Measurements from ENCODE around the gene ATP6V1F. TPM values are rescaled to one million over a fixed set of nuclear protein-coding genes. Genes with fewer than 3 reads are reported as not detected.

ATP6V1F gene
- total RNA-seq, 1 experiment from 2014 or later = 169 TPM

DNA sequence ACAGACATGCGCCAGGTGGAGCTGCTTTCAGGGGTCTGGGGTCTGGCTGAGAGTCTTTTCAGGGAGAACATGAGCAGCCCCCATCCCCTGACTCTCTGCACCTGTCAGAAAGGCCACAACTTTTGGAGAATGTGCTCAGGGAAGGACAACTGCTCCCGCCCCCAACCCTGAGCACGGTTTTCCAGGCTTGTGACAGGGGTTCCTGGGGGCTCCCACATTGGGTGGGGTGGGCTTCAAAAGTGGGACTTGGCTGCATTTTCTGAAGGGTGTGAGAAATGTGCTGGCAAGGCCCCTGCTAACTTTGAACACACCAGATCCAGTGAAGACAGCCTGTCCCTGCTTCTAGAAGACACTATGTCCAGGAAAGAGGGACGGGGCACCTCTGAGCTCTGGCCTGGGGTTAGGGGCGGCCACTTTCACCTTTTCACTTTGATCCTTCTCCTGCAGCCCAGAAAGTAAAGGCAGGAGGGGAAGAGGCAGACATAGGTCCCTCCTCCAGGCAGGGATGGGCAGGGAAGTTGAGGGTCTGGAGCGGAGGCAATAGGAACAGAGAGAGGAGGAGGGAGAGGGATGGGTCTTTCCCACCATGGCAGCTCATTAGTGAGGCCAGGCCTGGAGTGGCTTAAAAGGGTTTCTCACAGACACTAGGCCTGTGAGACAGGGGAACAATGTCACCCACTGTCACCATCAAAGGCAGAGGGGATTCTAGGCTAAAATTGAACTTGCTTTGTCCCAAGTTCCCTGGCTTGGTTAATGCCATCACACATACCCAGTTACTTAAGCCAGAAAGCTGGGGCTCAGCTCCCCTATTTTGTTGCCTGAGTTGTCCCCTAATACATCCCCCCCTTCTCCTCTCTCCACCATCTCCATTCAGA lies 46.3 kb downstream of the ATP6V1F start:
- no peaks in the 10 kb centered on the region for H3K9me2 ChIP-seq (ENCODE audit: insufficient read depth)
- TF ChIP-seq, protein P1, sequence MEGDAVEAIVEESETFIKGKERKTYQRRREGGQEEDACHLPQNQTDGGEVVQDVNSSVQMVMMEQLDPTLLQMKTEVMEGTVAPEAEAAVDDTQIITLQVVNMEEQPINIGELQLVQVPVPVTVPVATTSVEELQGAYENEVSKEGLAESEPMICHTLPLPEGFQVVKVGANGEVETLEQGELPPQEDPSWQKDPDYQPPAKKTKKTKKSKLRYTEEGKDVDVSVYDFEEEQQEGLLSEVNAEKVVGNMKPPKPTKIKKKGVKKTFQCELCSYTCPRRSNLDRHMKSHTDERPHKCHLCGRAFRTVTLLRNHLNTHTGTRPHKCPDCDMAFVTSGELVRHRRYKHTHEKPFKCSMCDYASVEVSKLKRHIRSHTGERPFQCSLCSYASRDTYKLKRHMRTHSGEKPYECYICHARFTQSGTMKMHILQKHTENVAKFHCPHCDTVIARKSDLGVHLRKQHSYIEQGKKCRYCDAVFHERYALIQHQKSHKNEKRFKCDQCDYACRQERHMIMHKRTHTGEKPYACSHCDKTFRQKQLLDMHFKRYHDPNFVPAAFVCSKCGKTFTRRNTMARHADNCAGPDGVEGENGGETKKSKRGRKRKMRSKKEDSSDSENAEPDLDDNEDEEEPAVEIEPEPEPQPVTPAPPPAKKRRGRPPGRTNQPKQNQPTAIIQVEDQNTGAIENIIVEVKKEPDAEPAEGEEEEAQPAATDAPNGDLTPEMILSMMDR (conservative IDR thresholded peaks at IDR 0.05) = no peak
- no peak for TF ChIP-seq EZH2 (IDR thresholded peaks at IDR 0.05; ENCODE audit: low read depth)
- H3K27ac ChIP-seq = no peak overlapping the region
- H3K79me2 ChIP-seq (ENCODE audit: low read depth) = no peaks in the 10 kb centered on the region
- no peak overlapping the region for H3K4me3 ChIP-seq
- CTCF ChIA-PET = no interaction called here
- no peak overlapping the region for H2AFZ ChIP-seq
- POLR2A ChIA-PET (ENCODE audit: unreplicated experiment) = no interaction called here
- no peaks in the 10 kb centered on the region for H3K9me3 ChIP-seq (ENCODE audit: insufficient read depth, low read depth)
- H3K36me3 ChIP-seq (ENCODE audit: low read depth) = no peaks in the 10 kb centered on the region
- no peaks in the 10 kb centered on the region for H3F3A ChIP-seq (ENCODE audit: insufficient read depth, low read depth)
- H3K27me3 ChIP-seq (ENCODE audit: insufficient read depth, low read depth) = 0 out of 2 replicates have a peak, but pooled peaks cover 2% of the 10 kb centered on the region
- BruUV-seq (replicated peaks) = no TSS peak
- intact Hi-C loops (cut with micrococcal nuclease; ENCODE audit: unreplicated experiment) = no loop called here
- H3K4me1 ChIP-seq (replicated peaks; ENCODE audit: insufficient read depth) = peaks cover 6% of the 10 kb centered on the region
- no peak for DNase-seq
- H4K20me1 ChIP-seq (ENCODE audit: insufficient read depth) = no peaks in the 10 kb centered on the region
- H3K4me2 ChIP-seq = no peak overlapping the region

DNA sequence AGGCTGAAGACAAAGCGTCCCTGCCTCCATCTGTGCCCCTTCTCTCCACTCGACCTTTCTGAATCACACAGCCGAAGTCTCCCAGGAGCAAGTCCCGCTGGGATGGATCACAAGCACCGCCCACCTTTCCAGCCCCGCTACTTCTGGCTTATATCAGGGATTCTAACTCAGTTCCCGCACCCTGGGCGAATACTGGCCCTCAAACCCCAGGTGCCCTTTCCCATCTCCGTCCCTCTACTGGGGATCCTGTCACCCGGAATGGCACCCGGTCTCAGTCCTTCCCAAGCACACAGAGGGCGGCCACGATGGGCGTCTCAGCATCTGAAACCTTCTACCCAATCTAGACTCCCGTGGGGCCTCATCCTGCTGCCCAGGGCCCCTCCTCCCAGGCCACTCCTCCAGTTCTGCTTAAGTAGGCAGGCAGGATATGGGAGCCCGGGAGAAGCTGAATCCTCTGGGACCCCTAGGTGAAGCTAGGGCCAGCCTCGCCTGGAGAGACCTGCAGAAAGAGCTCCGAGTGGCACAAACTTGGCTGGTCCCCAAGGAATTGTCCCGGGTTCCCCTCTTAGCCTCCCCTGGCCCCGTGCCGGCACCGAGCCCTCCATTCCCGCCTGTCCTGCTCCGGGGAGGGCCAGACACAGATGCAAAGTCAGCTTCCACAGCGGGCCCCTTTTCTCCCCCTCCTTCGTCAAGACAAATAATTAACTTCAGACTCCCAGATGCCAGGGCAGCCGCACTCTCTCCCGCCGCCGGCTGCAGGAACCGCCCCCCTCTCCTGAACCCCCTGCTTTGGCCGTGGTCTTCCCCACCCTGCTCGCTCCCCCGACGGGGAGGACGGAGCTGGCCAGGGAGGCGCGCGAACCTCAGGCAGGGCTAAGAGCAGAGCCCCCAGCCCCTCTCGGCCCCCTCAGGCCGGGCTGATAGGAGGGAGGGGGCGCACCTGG lies 47.2 kb downstream of the ATP6V1F start:
- peaks cover 10% of the 10 kb centered on the region for H3K27me3 ChIP-seq (ENCODE audit: insufficient read depth, low read depth)
- no peaks in the 10 kb centered on the region for H3K36me3 ChIP-seq (ENCODE audit: low read depth)
- no peaks in the 10 kb centered on the region for H3F3A ChIP-seq (ENCODE audit: insufficient read depth, low read depth)
- intact Hi-C loops (cut with micrococcal nuclease; ENCODE audit: unreplicated experiment) = no loop called here
- ChIA-PET POLR2A (ENCODE audit: unreplicated experiment) (no interaction called here), CTCF (no interaction called here)
- H3K79me2 ChIP-seq (ENCODE audit: low read depth) = no peaks in the 10 kb centered on the region
- no peaks in the 10 kb centered on the region for H3K9me3 ChIP-seq (ENCODE audit: insufficient read depth, low read depth)
- H4K20me1 ChIP-seq (ENCODE audit: insufficient read depth) = no peaks in the 10 kb centered on the region
- DNase-seq = no peak
- no peak overlapping the region for H3K4me3 ChIP-seq
- no peak overlapping the region for H2AFZ ChIP-seq
- no peak for TF ChIP-seq EZH2 (IDR thresholded peaks at IDR 0.05; ENCODE audit: low read depth)
- TF ChIP-seq, protein P1 (conservative IDR thresholded peaks at IDR 0.05) = no peak
- no peak overlapping the region for H3K27ac ChIP-seq
- no peaks in the 10 kb centered on the region for H3K9me2 ChIP-seq (ENCODE audit: insufficient read depth)
- no peaks in the 10 kb centered on the region for H3K4me1 ChIP-seq (replicated peaks; ENCODE audit: insufficient read depth)
- H3K4me2 ChIP-seq = no peak overlapping the region
- BruUV-seq (replicated peaks) = no TSS peak

DNA sequence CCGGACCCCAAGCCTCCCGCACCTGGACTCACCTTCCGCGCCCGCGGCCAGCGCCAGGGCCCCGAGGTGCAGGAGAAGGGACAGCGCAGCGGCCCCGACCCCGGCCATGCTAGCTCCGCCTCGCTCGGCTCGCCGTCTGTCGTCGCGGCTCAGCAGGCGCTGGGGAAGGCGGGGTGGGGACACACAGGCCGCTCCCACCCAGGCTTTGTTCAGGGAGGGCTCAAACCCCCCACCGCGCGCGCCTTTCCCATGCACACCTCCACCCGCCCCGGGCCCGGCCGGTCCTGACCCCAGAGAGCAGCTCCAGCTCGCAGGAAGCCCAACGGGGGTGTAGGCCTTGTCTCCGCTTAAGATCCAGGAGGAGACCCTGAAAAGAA lies 47.9 kb downstream of the ATP6V1F start, which contains the start of gene KCP:
Gene KCP (minus strand): TSS at position 141 of the 377 bp plus-strand sequence. CDS start 33 bp downstream, at position 108.
- H3K27me3 ChIP-seq (ENCODE audit: insufficient read depth, low read depth) = peaks cover 10% of the 10 kb centered on the region
- no peaks in the 10 kb centered on the region for H4K20me1 ChIP-seq (ENCODE audit: insufficient read depth)
- H3K4me1 ChIP-seq (replicated peaks; ENCODE audit: insufficient read depth) = no peaks in the 10 kb centered on the region
- no peaks in the 10 kb centered on the region for H3K36me3 ChIP-seq (ENCODE audit: low read depth)
- no peaks in the 10 kb centered on the region for H3K9me3 ChIP-seq (ENCODE audit: insufficient read depth, low read depth)
- DNase-seq = no peak
- H3K9me2 ChIP-seq (ENCODE audit: insufficient read depth) = no peaks in the 10 kb centered on the region
- H3K27ac ChIP-seq = no peak within 1 kb of the TSS
- H2AFZ ChIP-seq = no peak within 1 kb of the TSS
- BruUV-seq (replicated peaks) = no TSS peak
- CTCF ChIA-PET = no interaction called here
- intact Hi-C loops (cut with micrococcal nuclease; ENCODE audit: unreplicated experiment) = no loop called here
- no peaks in the 10 kb centered on the region for H3F3A ChIP-seq (ENCODE audit: insufficient read depth, low read depth)
- H3K4me2 ChIP-seq = no peak within 1 kb of the TSS
- POLR2A ChIA-PET (ENCODE audit: unreplicated experiment) = interaction anchor here (0.5 kb wide), 1 partner anchor 17 kb away, joined by 6 read pairs; no protein-coding TSS in a partner anchor
- no peaks in the 10 kb centered on the region for H3K79me2 ChIP-seq (ENCODE audit: low read depth)
- H3K4me3 ChIP-seq = no peak within 1 kb of the TSS
- TF ChIP-seq, protein P1 (conservative IDR thresholded peaks at IDR 0.05) = no peak
- TF ChIP-seq EZH2 (IDR thresholded peaks at IDR 0.05; ENCODE audit: low read depth) = no peak

All from PC-9 (cell line).